Heart right ventricle (tissue), 16 donors: ENCODE results near the gene THAP10. TPM values are rescaled to one million over a fixed set of nuclear protein-coding genes. Genes with fewer than 3 reads are reported as not detected.
A peak's percentile ranks its signal among the peaks of the same experiment; 100 is the strongest.
"Not testable (repeated sequence)": the region's sequence is repeated elsewhere in the genome, so short reads cannot be mapped to it uniquely, and the experiment has no call there.

ENCODE experiments used
- ATAC-seq, 8 donors: fragments of 200-7000 bp; cut with Tn5 transposase; one replicate each; pipeline ENCODE4 v1.9.1; 2020; ENCODE audit warnings: mild to moderate bottlenecking in 8 of 8, moderate library complexity in 8 of 8, moderate number of reproducible peaks in 1 of 8
- DNase-seq, 2 donors: peaks; one replicate each; pipeline ENCODE4 v3.0.0-alpha.2; 2020
- H3K27ac ChIP-seq, 10 donors: fragments of 200-600 bp; sonication (generic) in 2 of 10; one replicate each; pipeline versions ENCODE4 v1.5.0 to v1.8.0; 2020 to 2022; ENCODE audit warnings: mild to moderate bottlenecking in 3 of 10
- H3K27me3 ChIP-seq, 7 donors: fragments of 200-600 bp; one replicate each; pipeline ENCODE4 v1.8.0; 2021 to 2022; ENCODE audit warnings: mild to moderate bottlenecking in 2 of 7
- H3K36me3 ChIP-seq, 9 donors: fragments of 200-600 bp; sonication (generic) in 1 of 9; one replicate each; pipeline versions ENCODE4 v1.5.0 to v1.8.0; 2020 to 2022; ENCODE audit warnings: mild to moderate bottlenecking in 2 of 9
- H3K4me1 ChIP-seq, 9 donors: fragments of 200-600 bp; sonication (generic) in 1 of 9; one replicate each; pipeline versions ENCODE4 v1.5.0 to v1.8.0; 2020 to 2022; ENCODE audit warnings: mild to moderate bottlenecking in 4 of 9
- H3K4me3 ChIP-seq, 10 donors: fragments of 200-600 bp; sonication (generic) in 2 of 10; one replicate each; pipeline versions ENCODE4 v1.5.0 to v1.8.0; 2020 to 2022; ENCODE audit warnings: mild to moderate bottlenecking in 7 of 10, moderate library complexity in 2 of 10
- H3K9me3 ChIP-seq, 11 donors: fragments of 200-600 bp in 10 of 11; sonication (generic) in 2 of 11; one replicate each; pipeline versions ENCODE4 v1.5.0 to v1.8.0; 2013 to 2022; ENCODE audit warnings: mild to moderate bottlenecking in 2 of 11, control low read depth in 1 of 11, moderate library complexity in 1 of 11
- CTCF ChIP-seq, 9 donors: fragments of 200-600 bp; sonication (generic) in 2 of 9; IDR thresholded peaks; one replicate each; pipeline versions ENCODE4 v1.5.0 to v1.8.0; 2021 to 2022; ENCODE audit warnings: antibody characterized with exemption in 9 of 9, mild to moderate bottlenecking in 5 of 9, moderate library complexity in 1 of 9
- WGBS, 2 donors: extraction: QIAGEN DNeasy Blood & Tissue Kit; methylation state at CpG; one replicate each; pipeline ENCODE4 v1.1.7; 2013; ENCODE audit warnings: inconsistent platforms in 1 of 2; 5-methylcytosine and 5-hydroxymethylcytosine counted together
- intact Hi-C, 10 donors: fragments of 100-400 bp; cut with DNase I; formaldehyde crosslinking; loops; one replicate each; pipeline versions ENCODE4 v1.11.1 to v1.14.2; 2022
- polyA plus RNA-seq, 2 donors: library from polyadenylated mRNA; stranded (reverse); fragments of 200-250 nt; gene quantifications; one replicate each; pipeline ENCODE4 v1.2.3, GENCODE V29; 2013
- total RNA-seq, 10 donors: library from RNA; stranded (reverse); fragmentation: NEBNext Ultra II Directional in 3 of 10; extraction: Animal tissue kit (Norgen Biotek cat#: 25700) in 3 of 10; gene quantifications; one replicate each; pipeline versions ENCODE4 v1.2.1 to v1.2.4, GENCODE V29; 2021 to 2023
- donor health status: Arrhythmogenic right ventricular cardiomyopathy.
- donor health status: ischemic (EF 13 %, LVEDD 7.1; RV severe dilation, severe dysfunction).
- donor health status: healthy with polysubstance abuse.
- donor health status: DM: no; HTN: yes; CAD: no.
- donor health status: DM: no; HTN: no; CAD: no.
- donor health status: ischemic (EF 25% LVEDD 6.9; RV normal size, moderate dysfunction).
- donor health status: ischemic (EF 25% LVEDD 5.7; RV mildly dilated, moderate dysfunction).
- donor health status: healthy.
- donor health status: DM: yes; HTN: yes; CAD: no.
- donor health status: Ischemic cardiomyopathy.
- donor health status: ischemic (EF 35%, LVEDD 5.7; RV mildly dilated, moderate dysfunction).
- donor health status: nonischemic (EF 11% LVEDD 7.7; RV severe dilation, severe dysfunction).
- donor health status: DM: yes; HTN: yes; CAD: no.
- donor health status: PGD.
- donor health status: ischemic (EF 29% LVEDD 5.4; RV normal size, mild dysfunction).
- donor health status: nonischemic (EF 23%, LVEDD 6.1; RV moderate dilation, normal function).

Gene THAP10
- total and polyA plus RNA-seq, 12 donors: 1.2 to 7.0 (median 4.4) TPM

- H3K36me3 ChIP-seq: peaks cover 0 to 5% (median 0%) of the 10 kb centered on the region in 9 donors
- ATAC-seq: no peak
- intact Hi-C loops: loop anchor here in 8 of 10 donors (5.0 to 10.0 kb wide), 5 partner anchors 49 to 202 kb away; no protein-coding TSS in a partner anchor
- H3K4me1 ChIP-seq: peaks cover 0 to 5% (median 0%) of the 10 kb centered on the region in 9 donors
- H3K27me3 ChIP-seq: no peaks in the 10 kb centered on the region
- 70 to 86% methylated on average over 2 of the region's 2 CpGs for WGBS, 2 donors
- no peak for DNase-seq
- H3K9me3 ChIP-seq: no peaks in the 10 kb centered on the region
- TF ChIP-seq CTCF (IDR thresholded peaks at IDR 0.05): no peak
- H3K4me3 ChIP-seq: no peak overlapping the region
- H3K27ac ChIP-seq: no peak overlapping the region
Observed at GRCh38 chr15:70876683-70877082, 15.6 kb downstream of the THAP10 start.

GRCh38 chr15:70876011-70876410 lies 16.2 kb downstream of the THAP10 start:
- no peak for TF ChIP-seq CTCF (IDR thresholded peaks at IDR 0.05)
- intact Hi-C loops: loop anchor here in 8 of 10 donors (5.0 to 10.0 kb wide), 5 partner anchors 49 to 201 kb away; no protein-coding TSS in a partner anchor
- H3K9me3 ChIP-seq: no peaks in the 10 kb centered on the region

GRCh38 chr15:70875001-70875782 lies 17.0 kb downstream of the THAP10 start:
- Histone ChIP-seq H3K4me3 (no peak overlapping the region), H3K36me3 (no peaks in the 10 kb centered on the region), H3K9me3 (no peaks in the 10 kb centered on the region), H3K27me3 (no peaks in the 10 kb centered on the region), H3K27ac (no peak overlapping the region), H3K4me1 (peaks cover 0 to 11% (median 5%) of the 10 kb centered on the region in 9 donors)
- intact Hi-C loops: loop anchor here in 9 of 10 donors (1.0 to 10.0 kb wide), 8 partner anchors 48 to 200 kb away; no protein-coding TSS in a partner anchor
- peak in 8 of 9 donors; percentile 45 to 77 (median 63) for TF ChIP-seq CTCF (IDR thresholded peaks at IDR 0.05)
- WGBS, 2 donors: 80 to 81% methylated on average over 7 of the region's 7 CpGs
- DNase-seq (peak in 1 of 2 donors; percentile 21), ATAC-seq (peak in 7 of 8 donors; percentile 34 to 72 (median 56))

More at GRCh38 chr15:70876011-70876410, 16.2 kb downstream of the THAP10 start:
- peaks cover 0 to 5% (median 0%) of the 10 kb centered on the region in 9 donors for H3K4me1 ChIP-seq
- ATAC-seq (no peak), DNase-seq (no peak)
- H3K27ac ChIP-seq: no peak overlapping the region
- no peaks in the 10 kb centered on the region for H3K36me3 ChIP-seq
- no peaks in the 10 kb centered on the region for H3K27me3 ChIP-seq
- 75 to 79% methylated on average over 3 of the region's 3 CpGs for whole genome bisulfite sequencing, 2 donors
- H3K4me3 ChIP-seq: no peak overlapping the region

- TF ChIP-seq CTCF (IDR thresholded peaks at IDR 0.05): no peak
- Histone ChIP-seq H3K27ac (no peak overlapping the region), H3K4me1 (peaks cover 0 to 29% (median 23%) of the 10 kb centered on the region in 9 donors), H3K9me3 (no peaks in the 10 kb centered on the region), H3K36me3 (no peaks in the 10 kb centered on the region), H3K4me3 (no peak overlapping the region), H3K27me3 (no peaks in the 10 kb centered on the region)
- WGBS, 2 donors: 94 to 99% methylated on average over 2 of the region's 2 CpGs
- ATAC-seq (no peak), DNase-seq (no peak)
- intact Hi-C loops: loop anchor here in 6 of 10 donors (1.0 to 10.0 kb wide), 6 partner anchors 47 to 199 kb away; no protein-coding TSS in a partner anchor
Observed at GRCh38 chr15:70873232-70874054, 18.8 kb downstream of the THAP10 start.

GRCh38 chr15:70871490-70871889 lies 20.7 kb downstream of the THAP10 start:
- H3K27ac ChIP-seq, H3K9me3 ChIP-seq, H3K36me3 ChIP-seq, H3K4me3 ChIP-seq, ATAC-seq, H3K27me3 ChIP-seq, DNase-seq: not testable (repeated sequence)
- 96% methylated on average over 33 to 34 of the region's 34 CpGs for WGBS, 2 donors
- intact Hi-C loops: loop anchor here in 4 of 10 donors (5.0 to 10.0 kb wide), 3 partner anchors 187 to 197 kb away; no protein-coding TSS in a partner anchor
- peaks cover 0 to 42% (median 37%) of the 10 kb centered on the region in 9 donors for H3K4me1 ChIP-seq
